ENCODE data around the gene RBPJ.

The RBPJ gene

DNA sequence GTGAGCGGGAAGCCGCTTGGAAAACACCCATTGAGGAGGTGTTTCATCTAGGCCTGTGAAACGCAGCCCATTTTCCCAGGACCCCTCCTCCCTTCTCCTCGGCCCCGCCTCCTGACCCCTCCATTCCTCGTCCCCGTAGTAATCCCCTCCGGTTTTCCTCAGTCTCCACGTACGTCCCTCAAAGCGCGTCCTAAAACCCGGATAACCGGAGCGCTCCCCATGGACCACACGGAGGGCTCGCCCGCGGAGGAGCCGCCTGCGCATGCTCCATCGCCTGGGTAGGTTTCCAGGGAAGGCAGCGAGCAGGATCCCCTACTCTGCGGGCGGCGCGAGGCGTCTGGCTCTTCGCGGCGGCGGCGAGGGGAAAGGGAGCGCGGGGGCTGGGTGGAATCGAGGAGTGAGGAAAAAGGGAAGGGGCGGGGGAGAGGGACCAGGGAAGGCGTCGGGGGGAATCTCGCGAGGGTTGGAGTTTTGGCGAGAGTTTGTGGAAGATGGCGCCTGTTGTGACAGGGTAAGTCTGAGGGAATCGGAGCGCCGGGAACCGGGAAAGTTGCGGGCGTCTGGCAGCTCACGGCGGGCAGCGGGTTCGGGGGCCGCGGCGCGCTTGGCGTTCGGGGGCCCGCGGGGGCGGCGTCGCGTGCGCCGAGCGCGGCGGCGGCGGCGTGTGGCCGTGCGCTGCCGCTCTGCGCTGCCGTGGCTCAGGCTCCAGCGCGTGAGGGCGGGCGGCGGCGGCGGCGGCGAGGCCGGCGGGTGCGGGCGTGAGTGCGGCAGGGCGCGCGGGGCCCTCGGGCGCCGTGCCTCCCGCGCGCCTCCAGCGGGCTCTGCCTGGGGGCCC, at the start of gene RBPJ:
RBPJ (plus strand) TSS at position 477 of the 835 bp plus-strand sequence; CDS start at position 492, 15 bp downstream.
- H3K36me3 ChIP-seq (replicated peaks), result no peaks in the 10 kb centered on the region
- in situ Hi-C loops (cut with HindIII; ENCODE audit: low pct_ligation_motif_present, low sequenced_read_pairs), result no loop called here

GRCh38 chr4:26271703-26272102, 49.1 kb upstream of the RBPJ start:
- TF ChIP-seq, protein P1, sequence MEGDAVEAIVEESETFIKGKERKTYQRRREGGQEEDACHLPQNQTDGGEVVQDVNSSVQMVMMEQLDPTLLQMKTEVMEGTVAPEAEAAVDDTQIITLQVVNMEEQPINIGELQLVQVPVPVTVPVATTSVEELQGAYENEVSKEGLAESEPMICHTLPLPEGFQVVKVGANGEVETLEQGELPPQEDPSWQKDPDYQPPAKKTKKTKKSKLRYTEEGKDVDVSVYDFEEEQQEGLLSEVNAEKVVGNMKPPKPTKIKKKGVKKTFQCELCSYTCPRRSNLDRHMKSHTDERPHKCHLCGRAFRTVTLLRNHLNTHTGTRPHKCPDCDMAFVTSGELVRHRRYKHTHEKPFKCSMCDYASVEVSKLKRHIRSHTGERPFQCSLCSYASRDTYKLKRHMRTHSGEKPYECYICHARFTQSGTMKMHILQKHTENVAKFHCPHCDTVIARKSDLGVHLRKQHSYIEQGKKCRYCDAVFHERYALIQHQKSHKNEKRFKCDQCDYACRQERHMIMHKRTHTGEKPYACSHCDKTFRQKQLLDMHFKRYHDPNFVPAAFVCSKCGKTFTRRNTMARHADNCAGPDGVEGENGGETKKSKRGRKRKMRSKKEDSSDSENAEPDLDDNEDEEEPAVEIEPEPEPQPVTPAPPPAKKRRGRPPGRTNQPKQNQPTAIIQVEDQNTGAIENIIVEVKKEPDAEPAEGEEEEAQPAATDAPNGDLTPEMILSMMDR (IDR thresholded peaks at IDR 0.05; ENCODE audit: low read depth, low read length, missing control alignments), result no peak
- no peak for DNase-seq
- in situ Hi-C loops (cut with HindIII; ENCODE audit: low pct_ligation_motif_present, low sequenced_read_pairs), result no loop called here
- Histone ChIP-seq H3K27ac (no peak overlapping the region), H3K4me3 (ENCODE audit: low read depth, low read length) (no peak overlapping the region), H3K36me3 (replicated peaks) (no peaks in the 10 kb centered on the region), H3K27me3 (replicated peaks) (no peaks in the 10 kb centered on the region)

More for the DNA sequence above, at the start of gene RBPJ:
- TF ChIP-seq, protein P1 (IDR thresholded peaks at IDR 0.05; ENCODE audit: low read depth, low read length, missing control alignments), result no peak
- Histone ChIP-seq H3K27me3 (replicated peaks) (no peaks in the 10 kb centered on the region), H3K27ac (peak within 1 kb of the TSS; percentile 95), H3K4me3 (ENCODE audit: low read depth, low read length) (peak within 1 kb of the TSS; percentile 90)
- DNase-seq, result peak; percentile 94

GRCh38 chr4:26272654-26273615, 47.9 kb upstream of the RBPJ start:
- no peaks in the 10 kb centered on the region for H3K27me3 ChIP-seq (replicated peaks)
- H3K27ac ChIP-seq, result no peak overlapping the region
- in situ Hi-C loops (cut with HindIII; ENCODE audit: low pct_ligation_motif_present, low sequenced_read_pairs), result no loop called here
- TF ChIP-seq, protein P1 (IDR thresholded peaks at IDR 0.05; ENCODE audit: low read depth, low read length, missing control alignments), result no peak
- no peak for DNase-seq
- no peaks in the 10 kb centered on the region for H3K36me3 ChIP-seq (replicated peaks)
- no peak overlapping the region for H3K4me3 ChIP-seq (ENCODE audit: low read depth, low read length)

DNA sequence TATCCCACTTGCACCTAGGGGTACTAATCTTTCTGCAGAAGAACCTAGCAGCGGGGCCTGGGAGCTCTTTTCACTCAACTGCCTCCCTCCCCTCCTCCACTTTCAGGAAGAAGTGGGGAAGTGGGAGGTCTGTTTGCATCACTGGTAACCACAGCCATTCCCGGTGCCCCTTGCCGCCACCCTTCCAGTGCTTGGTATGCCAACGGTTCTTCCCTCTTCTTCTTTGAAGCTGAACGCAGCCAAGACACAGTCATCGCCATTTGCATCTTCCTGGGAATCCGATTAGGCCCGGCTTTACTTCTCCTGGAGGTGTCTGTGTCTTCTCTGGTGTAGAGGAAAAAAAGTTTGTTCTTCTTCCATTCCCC, 47.2 kb upstream of the RBPJ start:
- in situ Hi-C loops (cut with HindIII; ENCODE audit: low pct_ligation_motif_present, low sequenced_read_pairs), result no loop called here
- Histone ChIP-seq H3K36me3 (replicated peaks) (no peaks in the 10 kb centered on the region), H3K4me3 (ENCODE audit: low read depth, low read length) (no peak overlapping the region), H3K27me3 (replicated peaks) (no peaks in the 10 kb centered on the region), H3K27ac (no peak overlapping the region)
- no peak for DNase-seq
- TF ChIP-seq, protein P1 (IDR thresholded peaks at IDR 0.05; ENCODE audit: low read depth, low read length, missing control alignments), result no peak

DNA sequence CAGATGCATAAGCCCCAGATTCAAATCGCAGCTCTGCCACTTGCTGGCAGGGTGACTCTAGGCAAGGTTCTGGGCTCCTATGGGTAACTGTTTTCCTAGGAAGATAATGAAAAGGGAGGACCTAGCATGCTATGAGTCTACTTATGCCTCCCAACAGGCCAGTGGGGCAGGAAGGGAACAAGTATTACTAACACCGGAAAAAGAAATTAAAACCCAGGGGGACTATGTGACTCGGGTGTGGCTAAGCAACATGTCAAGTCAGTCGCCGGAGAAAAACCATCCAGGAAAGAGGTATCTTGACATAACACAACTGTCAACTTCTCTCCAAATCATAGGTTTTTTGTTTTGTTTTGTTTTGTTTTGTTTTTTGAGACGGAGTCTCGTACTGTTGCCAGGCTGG, 45.5 kb upstream of the RBPJ start:
- no peak for DNase-seq
- in situ Hi-C loops (cut with HindIII; ENCODE audit: low pct_ligation_motif_present, low sequenced_read_pairs), result no loop called here
- H3K36me3 ChIP-seq (replicated peaks), result no peaks in the 10 kb centered on the region
- no peak overlapping the region for H3K27ac ChIP-seq
- no peak overlapping the region for H3K4me3 ChIP-seq (ENCODE audit: low read depth, low read length)
- TF ChIP-seq, protein P1 (IDR thresholded peaks at IDR 0.05; ENCODE audit: low read depth, low read length, missing control alignments), result no peak
- H3K27me3 ChIP-seq (replicated peaks), result no peaks in the 10 kb centered on the region

All from brain microvascular endothelial cell (primary cell).